Sigmoid colon (tissue), 7 donors: ENCODE data around the gene CEP85. TPM values are rescaled to one million over a fixed set of nuclear protein-coding genes. Genes with fewer than 3 reads are reported as not detected.
A peak's percentile ranks its signal among the peaks of the same experiment; 100 is the strongest.
"Not testable (repeated sequence)": the region's sequence is repeated elsewhere in the genome, so short reads cannot be mapped to it uniquely, and the experiment has no call there.

Experiments
- DNase-seq: peaks from one replicate; pipeline ENCODE4 v3.0.0-alpha.2; 2019
- H3K27ac ChIP-seq, 4 donors: fragments of 200-600 bp; sonication (generic); one replicate each; pipeline ENCODE4 v1.5.1; 2016 to 2019; ENCODE audit warnings: mild to moderate bottlenecking in 1 of 4
- H3K27me3 ChIP-seq, 3 donors: fragments of 200-600 bp; sonication (generic); one replicate each; pipeline ENCODE4 v1.5.1; 2019; ENCODE audit warnings: mild to moderate bottlenecking in 1 of 3
- H3K36me3 ChIP-seq, 4 donors: fragments of 200-600 bp; sonication (generic); one replicate each; pipeline ENCODE4 v1.5.1; 2016 to 2019
- H3K4me1 ChIP-seq, 4 donors: fragments of 200-600 bp; sonication (generic); one replicate each; pipeline ENCODE4 v1.5.1; 2017 to 2019
- H3K4me3 ChIP-seq, 4 donors: fragments of 200-600 bp; sonication (generic); one replicate each; pipeline ENCODE4 v1.5.1; 2017 to 2019; ENCODE audit warnings: mild to moderate bottlenecking in 2 of 4, moderate library complexity in 1 of 4
- H3K9me3 ChIP-seq, 4 donors: fragments of 200-600 bp in 3 of 4; sonication (generic) in 3 of 4; one replicate each; pipeline versions ENCODE4 v1.5.1 to v1.6.1; 2013 to 2019
- CTCF ChIP-seq, 4 experiments: fragments of 450-650 bp in 3 of 4; fragments of 200-600 bp in 1 of 4; IDR thresholded peaks; one replicate each; pipeline ENCODE4 v1.5.1; 2016 to 2019; ENCODE audit warnings: antibody characterized with exemption in 4 of 4, mild to moderate bottlenecking in 3 of 4, moderate library complexity in 2 of 4
- EP300 ChIP-seq, 4 donors: sonication (generic); formaldehyde crosslinking; IDR thresholded peaks; one replicate each; pipeline ENCODE4 v1.6.1; 2017; ENCODE audit warnings: antibody characterized with exemption in 4 of 4
- POLR2A ChIP-seq, 2 donors: fragments of 450-650 bp; IDR thresholded peaks; one replicate each; pipeline ENCODE4 v1.6.1; 2016; ENCODE audit warnings: antibody characterized with exemption in 2 of 2, mild to moderate bottlenecking in 2 of 2, moderate library complexity in 2 of 2
- POLR2AphosphoS5 ChIP-seq, 4 donors: sonication (generic); formaldehyde crosslinking; IDR thresholded peaks; one replicate each; pipeline ENCODE4 v1.6.1; 2017; ENCODE audit warnings: antibody characterized with exemption in 4 of 4
- WGBS, 2 donors: extraction: QIAGEN DNeasy Blood & Tissue Kit; methylation state at CpG; one replicate each; pipeline ENCODE4 v1.1.7; 2013; 5-methylcytosine and 5-hydroxymethylcytosine counted together
- intact Hi-C: fragments of 100-400 bp; cut with DNase I; formaldehyde crosslinking; loops from one replicate; pipeline ENCODE4 v1.15.1; 2023
- polyA plus RNA-seq, 3 donors: library from polyadenylated mRNA; stranded (reverse); fragments of 200-250 nt; gene quantifications; one replicate each; pipeline ENCODE4 v1.2.3, GENCODE V29; 2013
- total RNA-seq, 4 donors: library from RNA; depleted of rRNA; stranded (reverse); fragments of >200 nt; gene quantifications; one replicate each; pipeline ENCODE4 v1.1.0, GENCODE V29; 2016
- donor health status: healthy with polysubstance abuse.
- donor health status: Bipolar disorder and iron deficiency.
- donor health status: healthy.

CEP85 gene
- total and polyA plus RNA-seq, 7 donors, result 1.9 to 12.9 (median 3.9) TPM

DNA sequence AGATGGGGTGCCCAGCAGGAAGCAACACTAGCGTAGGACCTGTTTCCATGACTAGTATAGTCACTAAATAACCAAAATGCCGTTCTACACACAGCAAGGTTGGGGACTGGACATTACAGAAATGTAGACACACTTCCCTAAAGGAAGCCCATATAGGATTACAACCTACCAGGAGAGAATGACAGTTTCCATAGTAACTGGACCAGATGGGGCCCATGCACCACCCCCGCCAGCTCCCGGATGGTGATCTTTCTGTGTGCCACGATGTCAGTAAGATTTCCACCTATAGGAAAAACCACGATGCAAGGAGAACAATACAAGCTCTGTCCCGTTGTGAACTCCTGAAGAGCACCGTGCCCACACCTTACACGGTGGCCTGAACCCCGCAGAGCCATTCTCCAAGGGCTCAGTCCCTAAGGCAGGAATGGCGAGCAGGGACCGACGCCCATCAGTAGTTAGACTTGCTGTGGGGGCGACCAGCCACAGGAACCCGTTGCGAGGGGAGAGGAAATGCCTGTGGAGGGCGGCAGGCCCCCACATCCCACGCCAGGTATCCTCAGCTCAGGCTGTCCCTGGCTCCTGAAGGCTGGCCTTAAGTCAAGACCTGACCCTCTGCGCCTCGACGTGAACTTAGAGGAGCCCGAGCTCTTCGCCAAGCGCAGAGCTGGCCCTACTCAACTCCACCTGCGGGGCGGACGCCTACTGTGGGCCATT is 13.6 kb upstream of the CEP85 start:
- Histone ChIP-seq H3K4me1 (peaks cover 0 to 6% (median 5%) of the 10 kb centered on the region in 4 donors), H3K36me3 (no peaks in the 10 kb centered on the region), H3K4me3 (no peak overlapping the region), H3K9me3 (no peaks in the 10 kb centered on the region), H3K27ac (no peak overlapping the region), H3K27me3 (peaks cover 0 to 12% (median 6%) of the 10 kb centered on the region in 3 donors)
- intact Hi-C loops, result no loop called here
- TF ChIP-seq POLR2AphosphoS5 (IDR thresholded peaks at IDR 0.05), result no peak
- no peak for TF ChIP-seq EP300 (IDR thresholded peaks at IDR 0.05)
- no peak for TF ChIP-seq POLR2A (IDR thresholded peaks at IDR 0.05)
- 74 to 82% methylated on average over 27 of the region's 27 CpGs for WGBS, 2 donors
- DNase-seq, result peak; percentile 22

DNA sequence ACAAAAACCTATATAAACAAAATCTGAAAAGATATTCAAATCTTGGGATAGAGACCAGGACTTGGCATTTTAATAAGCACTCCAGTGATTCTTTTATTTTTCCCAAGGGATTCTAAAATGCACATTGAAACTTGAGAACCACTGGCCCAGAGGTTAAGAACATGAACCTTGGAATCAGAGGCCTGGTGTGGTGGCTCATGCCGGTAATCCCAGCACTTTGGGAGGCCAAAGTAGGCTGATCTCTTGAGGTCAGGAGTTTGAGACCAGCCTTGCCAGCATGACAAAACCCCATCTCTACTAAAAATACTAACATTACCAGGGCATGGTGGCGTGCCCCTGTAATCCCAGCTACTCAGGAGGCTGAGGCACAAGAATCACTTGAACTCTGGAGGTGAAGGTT is 12.9 kb upstream of the CEP85 start:
- WGBS, 2 donors, result 78 to 95% methylated on average over 2 of the region's 2 CpGs
- no peak overlapping the region for H3K27ac ChIP-seq
- no peaks in the 10 kb centered on the region for H3K36me3 ChIP-seq
- TF ChIP-seq CTCF (IDR thresholded peaks at IDR 0.05) (no peak), POLR2AphosphoS5 (IDR thresholded peaks at IDR 0.05) (no peak), EP300 (IDR thresholded peaks at IDR 0.05) (no peak), POLR2A (IDR thresholded peaks at IDR 0.05) (no peak)
- peaks cover 0 to 11% (median 10%) of the 10 kb centered on the region in 4 donors for H3K4me1 ChIP-seq
- H3K9me3 ChIP-seq, result no peaks in the 10 kb centered on the region
- peaks cover 2 to 19% (median 12%) of the 10 kb centered on the region in 3 donors for H3K27me3 ChIP-seq
- H3K4me3 ChIP-seq, result no peak overlapping the region
- no peak for DNase-seq
- intact Hi-C loops, result no loop called here

DNA sequence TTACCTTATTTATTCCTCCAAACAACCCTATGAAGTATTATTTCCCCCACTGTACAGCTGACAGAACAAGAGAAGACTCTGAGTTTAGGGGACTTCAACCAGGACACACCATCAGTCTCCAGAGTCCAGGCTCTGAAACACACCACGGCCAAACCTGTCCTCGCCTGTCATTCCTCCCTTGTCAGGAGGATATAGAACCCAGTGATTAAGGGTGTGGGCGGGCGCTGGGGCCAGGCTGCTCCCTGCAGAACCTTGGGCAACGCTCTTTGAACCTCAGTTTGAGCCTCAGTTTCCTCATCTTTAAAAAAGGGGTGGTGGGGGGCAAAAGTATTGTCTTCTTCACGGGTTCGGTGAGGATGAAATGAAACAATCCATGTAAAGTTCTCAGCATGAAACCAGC is 9.4 kb upstream of the CEP85 start:
- Histone ChIP-seq H3K9me3 (no peaks in the 10 kb centered on the region), H3K27ac (no peak overlapping the region), H3K4me1 (peaks cover 0 to 11% (median 10%) of the 10 kb centered on the region in 4 donors), H3K36me3 (no peaks in the 10 kb centered on the region), H3K27me3 (peaks cover 7 to 46% (median 16%) of the 10 kb centered on the region in 3 donors), H3K4me3 (peak overlapping the region in 1 of 4 donors; percentile 41)
- peak; percentile 10 for DNase-seq
- 67 to 82% methylated on average over 7 of the region's 7 CpGs for WGBS, 2 donors
- TF ChIP-seq EP300 (IDR thresholded peaks at IDR 0.05), result no peak
- TF ChIP-seq CTCF (IDR thresholded peaks at IDR 0.05), result no peak
- no peak for TF ChIP-seq POLR2AphosphoS5 (IDR thresholded peaks at IDR 0.05)
- TF ChIP-seq POLR2A (IDR thresholded peaks at IDR 0.05), result no peak
- intact Hi-C loops, result no loop called here

DNA sequence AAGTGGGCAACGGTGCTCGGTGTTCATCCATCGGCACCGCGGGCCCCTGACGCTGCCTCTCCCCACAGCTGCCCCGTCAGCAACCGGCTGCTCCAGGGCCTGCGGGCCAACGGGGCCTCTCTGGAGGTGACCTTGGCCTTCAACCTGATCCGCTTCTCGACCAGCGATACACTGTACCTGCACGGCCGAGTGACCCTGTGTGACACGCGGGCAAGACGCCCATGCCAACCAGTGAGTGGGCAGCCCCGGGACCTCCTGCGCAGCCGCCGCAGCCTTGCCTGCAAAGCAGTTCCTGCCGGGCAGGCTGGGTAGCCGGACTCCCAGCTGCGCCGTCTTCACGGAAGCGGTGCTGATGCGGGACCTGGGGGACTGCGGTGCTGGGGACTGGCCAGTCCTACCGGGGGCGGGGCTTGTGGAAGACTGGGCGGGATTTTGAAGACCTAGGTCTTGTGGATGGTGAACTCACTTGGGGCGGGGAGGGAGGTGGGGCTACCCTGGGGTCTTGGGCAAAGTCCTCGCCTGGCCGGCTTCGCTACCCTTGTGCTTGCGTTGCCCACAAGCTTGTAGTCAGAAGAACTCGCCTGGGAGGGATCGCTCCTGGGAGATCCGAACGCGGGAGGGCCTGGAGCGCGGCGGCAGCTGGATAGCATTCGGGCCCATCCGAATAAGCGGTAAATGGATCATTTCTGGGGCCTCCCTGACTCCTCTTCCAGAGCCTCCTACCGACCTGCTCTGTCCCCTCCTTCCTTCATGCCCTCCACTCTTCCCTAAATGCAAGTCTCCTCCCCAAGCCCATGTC is 8.8 kb upstream of the CEP85 start:
- DNase-seq, result peak; percentile 70

DNA sequence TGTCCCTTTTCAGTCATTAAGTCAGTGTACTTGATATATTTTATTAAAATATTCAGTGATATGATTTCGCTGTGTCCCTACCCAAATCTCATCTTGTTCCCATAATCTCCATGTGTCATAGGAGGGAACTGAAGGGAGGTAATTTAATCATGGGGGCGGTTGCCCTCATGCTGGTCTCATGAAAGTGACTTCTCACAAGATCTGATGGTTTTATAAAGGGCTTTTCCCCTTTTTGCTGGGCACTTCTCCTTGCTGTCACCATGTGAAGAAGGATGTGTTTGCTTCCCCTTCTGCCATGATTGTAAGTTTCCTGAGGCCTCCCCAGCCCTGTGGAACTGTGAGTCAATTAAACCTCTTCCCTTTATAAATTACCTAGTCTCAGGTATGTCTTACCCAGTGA is 3.3 kb upstream of the CEP85 start:
- H3K9me3 ChIP-seq, H3K27ac ChIP-seq, H3K4me3 ChIP-seq, H3K36me3 ChIP-seq, DNase-seq: not testable (repeated sequence)
- WGBS, 2 donors, result 82 to 89% methylated on average over 2 of the region's 2 CpGs
- peaks cover 5 to 34% (median 7%) of the 10 kb centered on the region in 3 donors for H3K27me3 ChIP-seq
- peaks cover 0 to 14% (median 9%) of the 10 kb centered on the region in 4 donors for H3K4me1 ChIP-seq
- intact Hi-C loops, result loop anchor here (5.0 kb wide), 2 partner anchors 52 to 118 kb away; partner anchors contain the start of genes PDIK1L and SH3BGRL3

More for the DNA sequence above, 8.8 kb upstream of the CEP85 start:
- intact Hi-C loops, result no loop called here
- peaks cover 0 to 11% (median 10%) of the 10 kb centered on the region in 4 donors for H3K4me1 ChIP-seq
- H3K36me3 ChIP-seq, result no peaks in the 10 kb centered on the region
- H3K27ac ChIP-seq, result no peak overlapping the region
- H3K27me3 ChIP-seq, result peaks cover 7 to 46% (median 16%) of the 10 kb centered on the region in 3 donors
- H3K4me3 ChIP-seq, result peak overlapping the region in 3 of 4 donors; percentile 34 to 41 (median 39)
- H3K9me3 ChIP-seq, result no peaks in the 10 kb centered on the region
- TF ChIP-seq CTCF (IDR thresholded peaks at IDR 0.05), result no peak
- TF ChIP-seq POLR2AphosphoS5 (IDR thresholded peaks at IDR 0.05), result no peak
- TF ChIP-seq POLR2A (IDR thresholded peaks at IDR 0.05), result no peak
- no peak for TF ChIP-seq EP300 (IDR thresholded peaks at IDR 0.05)
- WGBS, 2 donors, result 4 to 9% methylated on average over 50 of the region's 50 CpGs
